ENCODE measurements around the gene EHMT1.

The EHMT1 gene

GRCh38 chr9:137670391-137671195 is 51.8 kb downstream of the EHMT1 start:
- no peak for DNase-seq
- H3K4me1 Mint-ChIP-seq, result peaks cover 97% of the 10 kb centered on the region
- H3K27me3 Mint-ChIP-seq (ENCODE audit: low read depth, poor library complexity), result no peaks in the 10 kb centered on the region
- no peak for TF ChIP-seq CTCF (IDR thresholded peaks at IDR 0.05)
- peak overlapping the region; percentile 40 for H3K4me3 Mint-ChIP-seq
- peaks cover 41% of the 10 kb centered on the region for H3K36me3 Mint-ChIP-seq (ENCODE audit: low read depth)
- no peaks in the 10 kb centered on the region for H3K9me3 Mint-ChIP-seq
- peak overlapping the region; percentile 87 for H3K27ac Mint-ChIP-seq

- no peak for DNase-seq
- Mint-ChIP-seq H3K4me3 (no peak overlapping the region), H3K36me3 (ENCODE audit: low read depth) (peaks cover 41% of the 10 kb centered on the region), H3K27me3 (ENCODE audit: low read depth, poor library complexity) (no peaks in the 10 kb centered on the region), H3K9me3 (no peaks in the 10 kb centered on the region), H3K4me1 (peaks cover 91% of the 10 kb centered on the region), H3K27ac (peak overlapping the region; percentile 87)
- no peak for TF ChIP-seq CTCF (IDR thresholded peaks at IDR 0.05)
Observed at GRCh38 chr9:137671196-137671538, 52.4 kb downstream of the EHMT1 start.

GRCh38 chr9:137671721-137672120 is 52.9 kb downstream of the EHMT1 start:
- no peak overlapping the region for H3K4me3 Mint-ChIP-seq
- H3K27me3 Mint-ChIP-seq (ENCODE audit: low read depth, poor library complexity), result no peaks in the 10 kb centered on the region
- peaks cover 88% of the 10 kb centered on the region for H3K4me1 Mint-ChIP-seq
- DNase-seq, result no peak
- no peaks in the 10 kb centered on the region for H3K9me3 Mint-ChIP-seq
- peaks cover 44% of the 10 kb centered on the region for H3K36me3 Mint-ChIP-seq (ENCODE audit: low read depth)
- no peak for TF ChIP-seq CTCF (IDR thresholded peaks at IDR 0.05)
- peak overlapping the region; percentile 41 for H3K27ac Mint-ChIP-seq

- no peak overlapping the region for H3K4me3 Mint-ChIP-seq
- H3K9me3 Mint-ChIP-seq, result no peaks in the 10 kb centered on the region
- no peak for DNase-seq
- H3K27ac Mint-ChIP-seq, result peak overlapping the region; percentile 88
- H3K36me3 Mint-ChIP-seq (ENCODE audit: low read depth), result peaks cover 44% of the 10 kb centered on the region
- H3K27me3 Mint-ChIP-seq (ENCODE audit: low read depth, poor library complexity), result no peaks in the 10 kb centered on the region
- H3K4me1 Mint-ChIP-seq, result peaks cover 83% of the 10 kb centered on the region
- TF ChIP-seq CTCF (IDR thresholded peaks at IDR 0.05), result peak; percentile 87
Observed at GRCh38 chr9:137672907-137673791, 54.3 kb downstream of the EHMT1 start.

GRCh38 chr9:137673886-137674285 is 55.1 kb downstream of the EHMT1 start:
- Mint-ChIP-seq H3K36me3 (ENCODE audit: low read depth) (peaks cover 41% of the 10 kb centered on the region), H3K27ac (peak overlapping the region; percentile 88), H3K9me3 (no peaks in the 10 kb centered on the region), H3K27me3 (ENCODE audit: low read depth, poor library complexity) (no peaks in the 10 kb centered on the region), H3K4me3 (no peak overlapping the region), H3K4me1 (peaks cover 83% of the 10 kb centered on the region)
- no peak for DNase-seq
- no peak for TF ChIP-seq CTCF (IDR thresholded peaks at IDR 0.05)

Measured in nephron progenitor cell (in vitro differentiated cells).